Breast epithelium (tissue), 4 donors: ENCODE results near the gene MAK. TPM values are rescaled to one million over a fixed set of nuclear protein-coding genes. Genes with fewer than 3 reads are reported as not detected.

Source experiments
- DNase-seq, 2 donors: peaks; one replicate each; pipeline ENCODE4 v3.0.0-alpha.2; 2019; ENCODE audit warnings: low spot score in 2 of 2
- H3K27ac ChIP-seq, 2 donors: fragments of 200-600 bp; sonication (generic) in 1 of 2; one replicate each; pipeline ENCODE4 v1.5.1; 2016 to 2019; ENCODE audit warnings: mild to moderate bottlenecking in 1 of 2
- H3K27me3 ChIP-seq, 2 donors: fragments of 200-600 bp; sonication (generic) in 1 of 2; one replicate each; pipeline versions ENCODE4 v1.5.1 to v1.6.0; 2017 to 2019; ENCODE audit warnings: control low read depth in 1 of 2, mild to moderate bottlenecking in 1 of 2
- H3K36me3 ChIP-seq: fragments of 200-600 bp; one replicate; pipeline ENCODE4 v1.5.1; 2019
- H3K4me1 ChIP-seq, 2 donors: fragments of 200-600 bp; sonication (generic); one replicate each; pipeline ENCODE4 v1.5.1; 2016 to 2019; ENCODE audit warnings: control low read depth in 1 of 2
- H3K4me3 ChIP-seq, 3 donors: fragments of 200-600 bp; sonication (generic); 1 replicate in 2 of 3; 2 replicates in 1 of 3; pipeline ENCODE4 v1.5.1; 2016 to 2019; ENCODE audit warnings: mild to moderate bottlenecking in 3 of 3, moderate library complexity in 2 of 3
- H3K9me3 ChIP-seq, 2 donors: fragments of 200-600 bp; sonication (generic) in 1 of 2; one replicate each; pipeline ENCODE4 v1.5.1; 2016 to 2019; ENCODE audit warnings: control low read depth in 1 of 2
- CTCF ChIP-seq, 3 donors: fragments of 450-650 bp; IDR thresholded peaks; one replicate each; pipeline ENCODE4 v1.5.1; 2016 to 2017; ENCODE audit warnings: antibody characterized with exemption in 3 of 3, mild to moderate bottlenecking in 3 of 3, moderate library complexity in 3 of 3
- POLR2A ChIP-seq: fragments of 450-650 bp; IDR thresholded peaks from one replicate; pipeline ENCODE4 v1.6.1; 2016; ENCODE audit warnings: antibody characterized with exemption, mild to moderate bottlenecking, moderate library complexity
- POLR2AphosphoS5 ChIP-seq, 3 donors: sonication (generic); formaldehyde crosslinking; IDR thresholded peaks; one replicate each; pipeline ENCODE4 v1.6.1; 2017; ENCODE audit warnings: antibody characterized with exemption in 3 of 3
- intact Hi-C: fragments of 100-400 bp; cut with DNase I; formaldehyde crosslinking; loops from one replicate; pipeline ENCODE4 v1.15.1; 2023; ENCODE audit warnings: low total_unique reads
- total RNA-seq, 3 donors: library from RNA; depleted of rRNA; stranded (reverse); fragments of >200 nt; gene quantifications; one replicate each; pipeline ENCODE4 v1.1.0, GENCODE V29; 2016

The MAK gene
- total RNA-seq, 3 donors from 2014 or later, result 0.16 to 0.98 (median 0.59) TPM

- TF ChIP-seq POLR2AphosphoS5 (IDR thresholded peaks at IDR 0.05) (no peak), POLR2A (no peak), CTCF (IDR thresholded peaks at IDR 0.05) (no peak)
- no peak for DNase-seq
- no peaks in the 10 kb centered on the region for H3K4me1 ChIP-seq
- intact Hi-C loops, result no loop called here
- H3K9me3 ChIP-seq, result no peaks in the 10 kb centered on the region
- H3K36me3 ChIP-seq, result no peaks in the 10 kb centered on the region
- H3K27me3 ChIP-seq, result no peaks in the 10 kb centered on the region
- H3K27ac ChIP-seq, result no peak overlapping the region
- H3K4me3 ChIP-seq, result no peak overlapping the region
Observed at GRCh38 chr6:10792101-10792500, 46.2 kb downstream of the MAK start.

- Histone ChIP-seq H3K9me3 (no peaks in the 10 kb centered on the region), H3K27me3 (no peaks in the 10 kb centered on the region), H3K4me1 (no peaks in the 10 kb centered on the region), H3K36me3 (no peaks in the 10 kb centered on the region), H3K4me3 (no peak overlapping the region), H3K27ac (no peak overlapping the region)
- DNase-seq, result no peak
- intact Hi-C loops, result no loop called here
- TF ChIP-seq POLR2A (no peak), POLR2AphosphoS5 (IDR thresholded peaks at IDR 0.05) (no peak), CTCF (IDR thresholded peaks at IDR 0.05) (no peak)
Observed at GRCh38 chr6:10791673-10792072, 46.7 kb downstream of the MAK start.

GRCh38 chr6:10779076-10779475 is 59.3 kb downstream of the MAK start:
- no peaks in the 10 kb centered on the region for H3K36me3 ChIP-seq
- intact Hi-C loops, result no loop called here

GRCh38 chr6:10778230-10778629 is 60.1 kb downstream of the MAK start:
- Histone ChIP-seq H3K36me3 (no peaks in the 10 kb centered on the region), H3K27ac (no peak overlapping the region), H3K9me3 (no peaks in the 10 kb centered on the region), H3K27me3 (no peaks in the 10 kb centered on the region), H3K4me3 (no peak overlapping the region), H3K4me1 (no peaks in the 10 kb centered on the region)
- no peak for TF ChIP-seq POLR2AphosphoS5 (IDR thresholded peaks at IDR 0.05)
- TF ChIP-seq POLR2A, result no peak
- no peak for TF ChIP-seq CTCF (IDR thresholded peaks at IDR 0.05)
- no peak for DNase-seq
- intact Hi-C loops, result no loop called here

More at GRCh38 chr6:10779076-10779475, 59.3 kb downstream of the MAK start:
- Histone ChIP-seq H3K27me3 (no peaks in the 10 kb centered on the region), H3K4me1 (no peaks in the 10 kb centered on the region), H3K9me3 (no peaks in the 10 kb centered on the region), H3K27ac (no peak overlapping the region), H3K4me3 (no peak overlapping the region)
- DNase-seq, result no peak
- TF ChIP-seq POLR2A (no peak), POLR2AphosphoS5 (IDR thresholded peaks at IDR 0.05) (no peak), CTCF (IDR thresholded peaks at IDR 0.05) (no peak)

- intact Hi-C loops, result no loop called here
- H3K36me3 ChIP-seq, result no peaks in the 10 kb centered on the region
- no peak for TF ChIP-seq POLR2AphosphoS5 (IDR thresholded peaks at IDR 0.05)
Observed at GRCh38 chr6:10771371-10771894, 66.9 kb downstream of the MAK start.

GRCh38 chr6:10769419-10769818 is 68.9 kb downstream of the MAK start:
- Histone ChIP-seq H3K9me3 (no peaks in the 10 kb centered on the region), H3K4me3 (no peak overlapping the region), H3K27ac (no peak overlapping the region), H3K27me3 (no peaks in the 10 kb centered on the region), H3K4me1 (no peaks in the 10 kb centered on the region), H3K36me3 (no peaks in the 10 kb centered on the region)
- intact Hi-C loops, result no loop called here
- no peak for DNase-seq
- TF ChIP-seq POLR2A, result no peak
- TF ChIP-seq POLR2AphosphoS5 (IDR thresholded peaks at IDR 0.05), result no peak
- no peak for TF ChIP-seq CTCF (IDR thresholded peaks at IDR 0.05)

More at GRCh38 chr6:10771371-10771894, 66.9 kb downstream of the MAK start:
- H3K9me3 ChIP-seq, result no peaks in the 10 kb centered on the region
- H3K27me3 ChIP-seq, result no peaks in the 10 kb centered on the region
- H3K4me3 ChIP-seq, result no peak overlapping the region
- no peak for DNase-seq
- no peaks in the 10 kb centered on the region for H3K4me1 ChIP-seq
- H3K27ac ChIP-seq, result no peak overlapping the region
